ENCODE results near the gene SMLR1. TPM values are rescaled to one million over a fixed set of nuclear protein-coding genes. Genes with fewer than 3 reads are reported as not detected.

The SMLR1 gene
- total and polyA plus RNA-seq, 2 donors from 2014 or later, result 0.16 to 5.1 TPM

DNA sequence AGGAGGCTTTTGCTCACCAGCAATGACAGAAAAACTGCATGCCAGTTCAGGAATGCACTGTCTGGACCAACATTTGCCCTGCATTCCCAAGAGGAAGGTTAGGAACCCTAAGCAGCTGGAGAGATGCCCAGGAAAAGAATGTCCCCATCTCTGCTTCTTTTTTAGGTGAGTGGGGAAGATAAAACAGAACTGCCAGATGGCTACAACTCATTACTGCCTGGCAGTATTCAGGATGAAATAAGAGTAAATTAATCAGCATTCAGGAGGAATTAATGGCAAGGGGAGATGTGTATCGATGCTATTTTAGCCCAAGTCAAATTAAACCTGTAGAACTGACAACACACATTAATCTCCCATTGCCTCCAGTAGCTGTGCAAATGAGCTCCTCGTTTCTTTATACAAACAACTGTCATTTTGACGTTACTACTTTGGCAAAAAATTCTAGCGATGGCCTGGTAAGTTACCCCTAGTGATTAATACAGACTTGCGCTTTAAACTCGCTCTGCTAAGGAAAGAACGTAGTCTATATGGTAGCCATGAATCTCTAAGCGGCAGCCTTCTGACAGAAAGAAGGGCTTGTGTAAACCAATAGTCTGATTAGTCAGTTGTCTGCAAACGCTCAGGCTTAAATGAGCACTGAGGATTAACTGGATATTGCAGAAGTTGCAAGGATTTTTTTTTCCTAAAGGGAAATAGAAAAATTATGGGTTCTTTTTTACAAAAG lies 16.7 kb upstream of the SMLR1 start:
- H3K27me3 ChIP-seq (ENCODE audit: control insufficient read depth, insufficient read depth, low read length), result no peaks in the 10 kb centered on the region
- TF ChIP-seq, protein P1, sequence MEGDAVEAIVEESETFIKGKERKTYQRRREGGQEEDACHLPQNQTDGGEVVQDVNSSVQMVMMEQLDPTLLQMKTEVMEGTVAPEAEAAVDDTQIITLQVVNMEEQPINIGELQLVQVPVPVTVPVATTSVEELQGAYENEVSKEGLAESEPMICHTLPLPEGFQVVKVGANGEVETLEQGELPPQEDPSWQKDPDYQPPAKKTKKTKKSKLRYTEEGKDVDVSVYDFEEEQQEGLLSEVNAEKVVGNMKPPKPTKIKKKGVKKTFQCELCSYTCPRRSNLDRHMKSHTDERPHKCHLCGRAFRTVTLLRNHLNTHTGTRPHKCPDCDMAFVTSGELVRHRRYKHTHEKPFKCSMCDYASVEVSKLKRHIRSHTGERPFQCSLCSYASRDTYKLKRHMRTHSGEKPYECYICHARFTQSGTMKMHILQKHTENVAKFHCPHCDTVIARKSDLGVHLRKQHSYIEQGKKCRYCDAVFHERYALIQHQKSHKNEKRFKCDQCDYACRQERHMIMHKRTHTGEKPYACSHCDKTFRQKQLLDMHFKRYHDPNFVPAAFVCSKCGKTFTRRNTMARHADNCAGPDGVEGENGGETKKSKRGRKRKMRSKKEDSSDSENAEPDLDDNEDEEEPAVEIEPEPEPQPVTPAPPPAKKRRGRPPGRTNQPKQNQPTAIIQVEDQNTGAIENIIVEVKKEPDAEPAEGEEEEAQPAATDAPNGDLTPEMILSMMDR (IDR thresholded peaks at IDR 0.05; ENCODE audit: borderline replicate concordance, extremely low read depth, insufficient read depth), result no peak
- DNase-seq, result no peak

DNA sequence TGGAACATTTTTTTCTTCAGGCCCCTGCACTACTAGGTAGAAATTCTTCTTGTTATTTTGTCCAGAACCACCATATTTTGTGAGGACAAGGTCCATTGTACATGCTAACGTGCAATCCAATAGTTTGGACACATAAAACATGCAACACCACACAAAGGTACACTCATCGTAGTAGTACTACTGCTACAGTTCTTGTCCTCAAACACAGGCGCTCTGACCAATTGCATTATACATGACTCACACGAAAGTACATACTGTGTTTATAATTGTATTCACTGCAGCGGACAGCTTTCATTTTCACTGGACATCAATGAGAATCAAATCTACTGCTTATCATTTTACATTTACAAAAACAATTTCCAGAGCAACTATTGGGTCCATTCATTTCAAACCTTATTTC lies 15.3 kb upstream of the SMLR1 start:
- TF ChIP-seq, protein P1 (IDR thresholded peaks at IDR 0.05; ENCODE audit: borderline replicate concordance, extremely low read depth, insufficient read depth), result no peak
- Histone ChIP-seq H3K9ac (ENCODE audit: low read length in 3 of 3) (no peak overlapping the region), H3K9me3 (ENCODE audit: control insufficient read depth in 2 of 3, insufficient read depth in 1 of 3, low read length in 3 of 3) (no peaks in the 10 kb centered on the region), H3K27me3 (ENCODE audit: control insufficient read depth, insufficient read depth, low read length) (no peaks in the 10 kb centered on the region), H3K4me3 (ENCODE audit: low read length in 3 of 3) (no peak overlapping the region), H3K27ac (ENCODE audit: low read depth in 2 of 2, low read length in 2 of 2) (no peak overlapping the region), H3K36me3 (ENCODE audit: control insufficient read depth in 2 of 3, insufficient read depth in 3 of 3, low read length in 3 of 3) (no peaks in the 10 kb centered on the region), H3K4me1 (ENCODE audit: control insufficient read depth in 2 of 3, insufficient read depth in 2 of 3, low read depth in 1 of 3, low read length in 3 of 3) (no peaks in the 10 kb centered on the region)
- intact Hi-C loops (cut with DNase I), result no loop called here
- no peak for DNase-seq
- FAIRE-seq, result no peak

More for the DNA sequence above, 16.7 kb upstream of the SMLR1 start:
- Histone ChIP-seq H3K4me3 (ENCODE audit: low read length in 3 of 3) (no peak overlapping the region), H3K4me1 (ENCODE audit: control insufficient read depth in 2 of 3, insufficient read depth in 2 of 3, low read depth in 1 of 3, low read length in 3 of 3) (no peaks in the 10 kb centered on the region), H3K9ac (ENCODE audit: low read length in 3 of 3) (no peak overlapping the region), H3K27ac (ENCODE audit: low read depth in 2 of 2, low read length in 2 of 2) (no peak overlapping the region), H3K36me3 (ENCODE audit: control insufficient read depth in 2 of 3, insufficient read depth in 3 of 3, low read length in 3 of 3) (no peaks in the 10 kb centered on the region), H3K9me3 (ENCODE audit: control insufficient read depth in 2 of 3, insufficient read depth in 1 of 3, low read length in 3 of 3) (no peaks in the 10 kb centered on the region)
- intact Hi-C loops (cut with DNase I), result no loop called here
- FAIRE-seq, result no peak

DNA sequence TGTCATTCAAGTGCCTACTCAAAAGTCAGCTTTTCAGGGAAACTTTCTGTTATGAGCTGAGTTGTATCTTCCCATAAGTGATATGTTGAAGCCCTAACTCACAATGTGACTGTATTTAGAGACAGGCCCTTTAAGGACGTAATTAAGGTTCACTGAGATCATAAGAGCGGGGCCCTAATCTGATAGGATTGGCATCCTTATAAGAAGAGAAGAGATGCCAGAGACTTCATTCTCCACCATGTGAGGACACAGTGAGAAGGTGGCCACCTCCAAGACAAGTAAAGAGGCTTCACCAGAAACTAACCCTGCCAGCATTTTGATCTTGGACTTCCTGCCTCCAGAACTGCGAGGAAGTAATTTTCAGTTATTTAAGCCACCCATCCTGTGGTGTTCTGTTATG lies 12.7 kb upstream of the SMLR1 start:
- Histone ChIP-seq H3K27me3 (ENCODE audit: control insufficient read depth, insufficient read depth, low read length) (no peaks in the 10 kb centered on the region), H3K27ac (ENCODE audit: low read depth in 2 of 2, low read length in 2 of 2) (no peak overlapping the region), H3K4me1 (ENCODE audit: control insufficient read depth in 2 of 3, insufficient read depth in 2 of 3, low read depth in 1 of 3, low read length in 3 of 3) (no peaks in the 10 kb centered on the region), H3K9ac (ENCODE audit: low read length in 3 of 3) (no peak overlapping the region), H3K4me3 (ENCODE audit: low read length in 3 of 3) (no peak overlapping the region), H3K36me3 (ENCODE audit: control insufficient read depth in 2 of 3, insufficient read depth in 3 of 3, low read length in 3 of 3) (no peaks in the 10 kb centered on the region), H3K9me3 (ENCODE audit: control insufficient read depth in 2 of 3, insufficient read depth in 1 of 3, low read length in 3 of 3) (no peaks in the 10 kb centered on the region)
- no peak for FAIRE-seq
- TF ChIP-seq, protein P1 (IDR thresholded peaks at IDR 0.05; ENCODE audit: borderline replicate concordance, extremely low read depth, insufficient read depth), result no peak
- no peak for DNase-seq
- intact Hi-C loops (cut with DNase I), result no loop called here
